Panc1 (cell line): Measurements from ENCODE around the gene EPHB1. TPM values are rescaled to one million over a fixed set of nuclear protein-coding genes. Genes with fewer than 3 reads are reported as not detected.

Experiments used
- ATAC-seq: fragments of 200-7000 bp; cut with Tn5 transposase; 2 replicates; pipeline ENCODE4 v1.9.1; 2020; ENCODE audit warnings: mild to moderate bottlenecking, moderate library complexity
- BruUV-seq: library from RNA; stranded (reverse); fragments of 400-500 nt; replicated peaks from 2 replicates; lab custom pipeline; 2021; lab: Mats Ljungman, UMichigan
- CTCF ChIA-PET: fragments of 300-600 bp; sonication (Branson Sonifier 250); formaldehyde crosslinking; loops from one replicate; lab custom pipeline; 2022; ENCODE audit warnings: antibody characterized with exemption; lab: Charles Lee
- POLR2A ChIA-PET: fragments of 300-600 bp; sonication (Branson Sonifier 250); formaldehyde crosslinking; loops from one replicate; lab custom pipeline; 2022; ENCODE audit warnings: antibody characterized with exemption; lab: Charles Lee
- DNase-seq: peaks from one replicate; pipeline ENCODE4 v3.0.0-alpha.2; 2010; ENCODE audit warnings: low read depth, low spot score
- H3K27ac ChIP-seq: 2 replicates; pipeline ENCODE4 v1.5.1; 2011; ENCODE audit warnings: mild to moderate bottlenecking, low read length, inconsistent platforms
- H3K27me3 ChIP-seq: fragments of 200-500 bp; sonication (Bioruptor generic); 2 replicates; pipeline ENCODE4 v1.6.0; 2014; ENCODE audit warnings: low read length, inconsistent platforms; ENCODE audit not compliant: control insufficient read depth, insufficient read depth
- H3K36me3 ChIP-seq: fragments of 200-500 bp; sonication (Bioruptor generic); 2 replicates; pipeline ENCODE4 v1.5.1; 2014; ENCODE audit warnings: inconsistent platforms, mild to moderate bottlenecking, low read length, moderate library complexity; ENCODE audit not compliant: control insufficient read depth, insufficient read depth
- H3K4me1 ChIP-seq: 2 replicates; pipeline ENCODE4 v1.5.1; 2011; ENCODE audit warnings: inconsistent platforms, mild to moderate bottlenecking, low read length, moderate library complexity; ENCODE audit not compliant: control insufficient read depth, insufficient read depth
- H3K4me3 ChIP-seq, 2 experiments: 2 replicates each; pipeline ENCODE4 v1.5.1; 2011 to 2012; ENCODE audit warnings: low read depth in 2 of 2, low read length in 2 of 2, mild to moderate bottlenecking in 2 of 2, inconsistent platforms in 1 of 2, moderate library complexity in 1 of 2
- H3K9me3 ChIP-seq: fragments of 200-500 bp; sonication (Bioruptor generic); 2 replicates; pipeline ENCODE4 v1.5.1; 2014; ENCODE audit warnings: low read depth, mild to moderate bottlenecking, inconsistent platforms, low read length, moderate library complexity; ENCODE audit not compliant: control insufficient read depth, insufficient read depth
- POLR2AphosphoS5 ChIP-seq: IDR thresholded peaks from 2 replicates; pipeline ENCODE4 v1.6.1; 2012; ENCODE audit warnings: mild to moderate bottlenecking, low read depth, low read length, moderate library complexity
- SIN3A ChIP-seq: IDR thresholded peaks from 2 replicates; pipeline ENCODE4 v1.6.1; 2012; ENCODE audit warnings: low read depth, mild to moderate bottlenecking, low read length, moderate library complexity, borderline replicate concordance; ENCODE audit not compliant: insufficient read depth
- TCF7L2 ChIP-seq: IDR thresholded peaks from 2 replicates; pipeline ENCODE4 v1.6.1; 2011; ENCODE audit warnings: mild to moderate bottlenecking, low read depth, low read length, inconsistent platforms
- in situ Hi-C: cut with HindIII; loops from 2 replicates; pipeline ENCODE4 v1.10.0; 2016; ENCODE audit warnings: low sequenced_read_pairs, low pct_unique_long_range_greater_than_20kb
- intact Hi-C: fragments of 100-400 bp; cut with micrococcal nuclease; formaldehyde crosslinking; loops from one replicate; pipeline ENCODE4 v1.10.0; 2022; ENCODE audit not compliant: unreplicated experiment
- total RNA-seq: library from RNA; stranded (reverse); gene quantifications from one replicate; pipeline ENCODE4 v1.2.1, GENCODE V29; 2021; ENCODE audit not compliant: unreplicated experiment
- TF ChIP-seq, protein P1 (sequence below), 2 experiments: IDR thresholded peaks; 2 replicates each; pipeline ENCODE4 v1.6.1; 2011 to 2012; ENCODE audit warnings: low read depth in 2 of 2, control low read depth in 1 of 2, low read length in 1 of 2, mild to moderate bottlenecking in 1 of 2, moderate library complexity in 1 of 2; ENCODE audit not compliant: insufficient read depth in 1 of 2
- TF ChIP-seq, protein P2 (sequence below): fragments of 450-650 bp; IDR thresholded peaks from 2 replicates; pipeline ENCODE4 v1.5.1; 2017; ENCODE audit warnings: mild to moderate bottlenecking

Gene EPHB1
- total RNA-seq, 1 experiment from 2014 or later: 0.46 TPM

DNA sequence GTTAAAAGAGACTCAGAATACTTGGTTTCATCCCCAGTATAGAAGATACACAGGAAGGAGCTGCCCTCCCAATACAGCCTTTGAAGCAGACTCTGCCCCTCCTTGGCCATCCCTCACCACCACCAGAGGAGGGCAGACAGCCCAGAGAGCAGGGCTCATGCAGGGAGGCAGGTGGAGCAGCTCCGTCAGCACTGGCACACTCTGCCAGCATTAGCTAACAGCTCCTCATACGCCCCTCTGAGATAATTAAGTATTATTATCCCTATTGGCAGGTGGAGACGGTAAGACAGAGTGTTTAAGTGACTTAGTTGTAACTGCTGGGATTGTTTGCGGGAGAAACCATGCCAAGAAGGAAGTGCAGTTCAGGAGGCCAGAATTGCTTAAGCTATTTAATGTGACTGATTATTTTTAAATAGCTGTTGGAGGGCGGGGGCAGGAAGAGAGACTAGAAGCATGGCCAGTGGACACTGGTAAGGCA is 434.0 kb downstream of the EPHB1 start:
- intact Hi-C loops: loop anchor here (10.0 kb wide), 1 partner anchor 434 kb away; the partner anchor contains the start of gene EPHB1
- Histone ChIP-seq H3K9me3 (no peaks in the 10 kb centered on the region), H3K36me3 (no peaks in the 10 kb centered on the region), H3K27ac (no peak overlapping the region), H3K27me3 (no peaks in the 10 kb centered on the region), H3K4me1 (no peaks in the 10 kb centered on the region), H3K4me3 (no peak overlapping the region)
- DNase-seq (no peak), ATAC-seq (no peak)
- in situ Hi-C loops: no loop called here
- POLR2A ChIA-PET: no interaction called here
- BruUV-seq: no TSS peak
- CTCF ChIA-PET: no interaction called here
- no peak for TF ChIP-seq SIN3A
- TF ChIP-seq, protein P1, sequence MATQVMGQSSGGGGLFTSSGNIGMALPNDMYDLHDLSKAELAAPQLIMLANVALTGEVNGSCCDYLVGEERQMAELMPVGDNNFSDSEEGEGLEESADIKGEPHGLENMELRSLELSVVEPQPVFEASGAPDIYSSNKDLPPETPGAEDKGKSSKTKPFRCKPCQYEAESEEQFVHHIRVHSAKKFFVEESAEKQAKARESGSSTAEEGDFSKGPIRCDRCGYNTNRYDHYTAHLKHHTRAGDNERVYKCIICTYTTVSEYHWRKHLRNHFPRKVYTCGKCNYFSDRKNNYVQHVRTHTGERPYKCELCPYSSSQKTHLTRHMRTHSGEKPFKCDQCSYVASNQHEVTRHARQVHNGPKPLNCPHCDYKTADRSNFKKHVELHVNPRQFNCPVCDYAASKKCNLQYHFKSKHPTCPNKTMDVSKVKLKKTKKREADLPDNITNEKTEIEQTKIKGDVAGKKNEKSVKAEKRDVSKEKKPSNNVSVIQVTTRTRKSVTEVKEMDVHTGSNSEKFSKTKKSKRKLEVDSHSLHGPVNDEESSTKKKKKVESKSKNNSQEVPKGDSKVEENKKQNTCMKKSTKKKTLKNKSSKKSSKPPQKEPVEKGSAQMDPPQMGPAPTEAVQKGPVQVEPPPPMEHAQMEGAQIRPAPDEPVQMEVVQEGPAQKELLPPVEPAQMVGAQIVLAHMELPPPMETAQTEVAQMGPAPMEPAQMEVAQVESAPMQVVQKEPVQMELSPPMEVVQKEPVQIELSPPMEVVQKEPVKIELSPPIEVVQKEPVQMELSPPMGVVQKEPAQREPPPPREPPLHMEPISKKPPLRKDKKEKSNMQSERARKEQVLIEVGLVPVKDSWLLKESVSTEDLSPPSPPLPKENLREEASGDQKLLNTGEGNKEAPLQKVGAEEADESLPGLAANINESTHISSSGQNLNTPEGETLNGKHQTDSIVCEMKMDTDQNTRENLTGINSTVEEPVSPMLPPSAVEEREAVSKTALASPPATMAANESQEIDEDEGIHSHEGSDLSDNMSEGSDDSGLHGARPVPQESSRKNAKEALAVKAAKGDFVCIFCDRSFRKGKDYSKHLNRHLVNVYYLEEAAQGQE (IDR thresholded peaks at IDR 0.05; ENCODE audit: insufficient read depth in 1 of 2, low read depth in 2 of 2, low read length in 1 of 2): no peak
- TF ChIP-seq, protein P2, sequence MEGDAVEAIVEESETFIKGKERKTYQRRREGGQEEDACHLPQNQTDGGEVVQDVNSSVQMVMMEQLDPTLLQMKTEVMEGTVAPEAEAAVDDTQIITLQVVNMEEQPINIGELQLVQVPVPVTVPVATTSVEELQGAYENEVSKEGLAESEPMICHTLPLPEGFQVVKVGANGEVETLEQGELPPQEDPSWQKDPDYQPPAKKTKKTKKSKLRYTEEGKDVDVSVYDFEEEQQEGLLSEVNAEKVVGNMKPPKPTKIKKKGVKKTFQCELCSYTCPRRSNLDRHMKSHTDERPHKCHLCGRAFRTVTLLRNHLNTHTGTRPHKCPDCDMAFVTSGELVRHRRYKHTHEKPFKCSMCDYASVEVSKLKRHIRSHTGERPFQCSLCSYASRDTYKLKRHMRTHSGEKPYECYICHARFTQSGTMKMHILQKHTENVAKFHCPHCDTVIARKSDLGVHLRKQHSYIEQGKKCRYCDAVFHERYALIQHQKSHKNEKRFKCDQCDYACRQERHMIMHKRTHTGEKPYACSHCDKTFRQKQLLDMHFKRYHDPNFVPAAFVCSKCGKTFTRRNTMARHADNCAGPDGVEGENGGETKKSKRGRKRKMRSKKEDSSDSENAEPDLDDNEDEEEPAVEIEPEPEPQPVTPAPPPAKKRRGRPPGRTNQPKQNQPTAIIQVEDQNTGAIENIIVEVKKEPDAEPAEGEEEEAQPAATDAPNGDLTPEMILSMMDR: no peak
- no peak for TF ChIP-seq TCF7L2
- no peak for TF ChIP-seq POLR2AphosphoS5

DNA sequence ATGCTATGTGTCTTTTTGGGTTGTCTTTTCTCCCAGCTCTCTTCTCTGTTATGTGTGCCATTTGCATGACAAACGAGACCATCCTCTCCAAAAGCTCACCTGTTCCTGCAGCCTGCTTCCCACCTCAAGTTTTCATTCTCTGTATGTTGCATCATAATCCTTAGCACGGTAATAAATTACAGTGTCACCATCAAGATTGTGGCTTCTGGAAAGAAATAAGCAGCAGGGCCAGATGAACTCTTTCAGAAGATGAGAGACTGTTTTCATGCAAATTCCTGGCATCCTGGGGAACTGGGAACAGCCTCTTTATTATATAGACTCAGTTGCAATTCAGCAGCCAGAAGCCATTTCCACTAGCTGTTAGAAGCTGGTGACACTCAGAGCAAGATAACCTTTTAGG is 436.7 kb downstream of the EPHB1 start:
- no peaks in the 10 kb centered on the region for H3K27me3 ChIP-seq
- ChIA-PET CTCF (no interaction called here), POLR2A (no interaction called here)
- H3K4me1 ChIP-seq: no peaks in the 10 kb centered on the region
- intact Hi-C loops: no loop called here
- TF ChIP-seq, protein P2: no peak
- TF ChIP-seq, protein P1 (IDR thresholded peaks at IDR 0.05; ENCODE audit: insufficient read depth in 1 of 2, low read depth in 2 of 2, low read length in 1 of 2): no peak
- TF ChIP-seq TCF7L2: no peak
- no peak for TF ChIP-seq SIN3A
- TF ChIP-seq POLR2AphosphoS5: no peak
- no TSS peak for BruUV-seq
- in situ Hi-C loops: no loop called here
- no peaks in the 10 kb centered on the region for H3K9me3 ChIP-seq
- DNase-seq: no peak
- no peak for ATAC-seq
- H3K27ac ChIP-seq: no peak overlapping the region
- H3K4me3 ChIP-seq: no peak overlapping the region
- H3K36me3 ChIP-seq: no peaks in the 10 kb centered on the region
